T-cell (primary cell): ENCODE results near the gene NAIF1. TPM values are rescaled to one million over a fixed set of nuclear protein-coding genes. Genes with fewer than 3 reads are reported as not detected.

ENCODE experiments used
- ATAC-seq, 4 experiments: fragments of 200-7000 bp in 3 of 4; fragments of 150-1000 bp in 1 of 4; cut with Tn5 transposase; replicated peaks in 1 of 4; 1 replicate in 3 of 4; 2 replicates in 1 of 4; pipeline ENCODE4 v1.10.0; 2021; ENCODE audit warnings: moderate library complexity in 3 of 4, mild to moderate bottlenecking in 2 of 4, moderate number of reproducible peaks in 1 of 4
- CTCF ChIA-PET, 2 donors: fragments of 300-600 bp; sonication (Branson Sonifier 250); formaldehyde crosslinking; loops; one replicate each; lab custom pipeline; 2022; ENCODE audit warnings: antibody characterized with exemption in 2 of 2; lab: Charles Lee
- POLR2A ChIA-PET, 2 donors: fragments of 300-600 bp; sonication (Branson Sonifier 250); formaldehyde crosslinking; loops; one replicate each; lab custom pipeline; 2022; ENCODE audit warnings: antibody characterized with exemption in 2 of 2; lab: Charles Lee
- DNase-seq, 35 experiments: peaks; one replicate each; pipeline versions ENCODE4 v3.0.0 to v3.0.0-alpha.2; 2013 to 2023
- H3K27ac ChIP-seq: one replicate; pipeline ENCODE4 v1.5.1; 2013; ENCODE audit warnings: low read length
- H3K27me3 ChIP-seq, 2 experiments: replicated peaks in 1 of 2; 1 replicate in 1 of 2; 2 replicates in 1 of 2; pipeline versions ENCODE4 v1.6.1 to v1.7.0; 2013; ENCODE audit warnings: low read length in 1 of 2, mixed read lengths in 1 of 2; ENCODE audit not compliant: control insufficient read depth in 2 of 2, insufficient read depth in 2 of 2; ENCODE audit errors: extremely low read depth in 1 of 2
- H3K36me3 ChIP-seq, 2 donors: 1 replicate in 1 of 2; 2 replicates in 1 of 2; pipeline versions ENCODE4 v1.6.1 to v1.7.0; 2013; ENCODE audit warnings: low read length in 1 of 2; ENCODE audit not compliant: control insufficient read depth in 2 of 2, insufficient read depth in 1 of 2; ENCODE audit errors: extremely low read depth in 1 of 2
- H3K4me1 ChIP-seq, 2 experiments: 1 replicate in 1 of 2; 2 replicates in 1 of 2; pipeline versions ENCODE4 v1.6.1 to v1.7.0; 2013; ENCODE audit warnings: low read length in 2 of 2, mixed read lengths in 1 of 2; ENCODE audit not compliant: insufficient read depth in 2 of 2, control insufficient read depth in 1 of 2; ENCODE audit errors: extremely low read depth in 1 of 2
- H3K4me3 ChIP-seq, 2 donors: 1 replicate in 1 of 2; 2 replicates in 1 of 2; pipeline versions ENCODE4 v1.5.1 to v1.7.0; 2013; ENCODE audit warnings: mild to moderate bottlenecking in 2 of 2, low read length in 1 of 2, moderate library complexity in 1 of 2; ENCODE audit not compliant: control insufficient read depth in 1 of 2; ENCODE audit errors: extremely low read depth in 1 of 2
- H3K9me3 ChIP-seq: 2 replicates; pipeline ENCODE4 v1.7.0; 2013
- H3K27ac Mint-ChIP-seq, 2 donors: one replicate each; pipeline ENCODE4 v1.8.0; 2020 to 2021; ENCODE audit warnings: mild to moderate bottlenecking in 2 of 2, mixed read lengths in 2 of 2
- H3K27me3 Mint-ChIP-seq, 2 donors: one replicate each; pipeline ENCODE4 v1.8.0; 2021 to 2022; ENCODE audit warnings: mixed read lengths in 2 of 2
- H3K36me3 Mint-ChIP-seq: one replicate; pipeline ENCODE4 v1.8.0; 2021; ENCODE audit warnings: mixed read lengths
- H3K4me1 Mint-ChIP-seq, 3 donors: one replicate each; pipeline ENCODE4 v1.8.0; 2020 to 2022; ENCODE audit warnings: mixed read lengths in 3 of 3, mild to moderate bottlenecking in 1 of 3
- H3K4me3 Mint-ChIP-seq, 3 donors: one replicate each; pipeline ENCODE4 v1.8.0; 2020 to 2022; ENCODE audit warnings: mild to moderate bottlenecking in 3 of 3, mixed read lengths in 3 of 3, moderate library complexity in 3 of 3
- H3K9me3 Mint-ChIP-seq, 3 donors: one replicate each; pipeline ENCODE4 v1.8.0; 2020 to 2022; ENCODE audit warnings: mixed read lengths in 3 of 3
- WGBS: methylation state at CpG from one replicate; pipeline ENCODE4 v1.1.5; 2013; ENCODE audit warnings: missing lambda C conversion rate; ENCODE audit not compliant: insufficient coverage; 5-methylcytosine and 5-hydroxymethylcytosine counted together
- total RNA-seq, 35 experiments: library from RNA in 6 of 35; stranded (reverse) in 6 of 35; fragments of 120-200 nt in 1 of 35; gene quantifications; one replicate each; pipeline versions ENCODE4 v1.2.1 to v1.2.4 and lab custom pipeline; 2013 to 2026

Gene NAIF1
- total RNA-seq, 5 donors from 2014 or later (not counting 1 experiment from before 2014, with no cell fraction given): 11.6 to 14.9 (median 13.8) TPM

GRCh38 chr9:128099231-128099931, 32.3 kb upstream of the NAIF1 start:
- Histone ChIP-seq H3K27ac (no peak overlapping the region), H3K27me3 (no peaks in the 10 kb centered on the region), H3K9me3 (no peaks in the 10 kb centered on the region), H3K36me3 (peaks cover 12 to 50% of the 10 kb centered on the region in 2 donors), H3K4me3 (no peak overlapping the region), H3K4me1 (peaks cover 18 to 67% of the 10 kb centered on the region in 2 experiments)
- peak overlapping the region; percentile 46 to 72 for H3K27ac Mint-ChIP-seq
- peaks cover 58 to 81% (median 81%) of the 10 kb centered on the region in 3 donors for H3K4me1 Mint-ChIP-seq
- ATAC-seq: peak in 2 of 4 experiments; percentile 14 to 24
- H3K27me3 Mint-ChIP-seq: no peaks in the 10 kb centered on the region
- POLR2A ChIA-PET: no interaction called here
- CTCF ChIA-PET: interaction anchor here in 1 of 2 donors (0.6 to 1.0 kb wide), 2 partner anchors 14 to 18 kb away, joined by 3 to 6 read pairs; no protein-coding TSS in a partner anchor
- WGBS: 92% methylated on average over 7 of the region's 16 CpGs
- no peaks in the 10 kb centered on the region for H3K9me3 Mint-ChIP-seq
- no peak for DNase-seq
- peak overlapping the region in 2 of 3 donors; percentile 49 to 52 for H3K4me3 Mint-ChIP-seq
- H3K36me3 Mint-ChIP-seq: peaks cover 24% of the 10 kb centered on the region

- peak in 3 of 4 experiments; percentile 46 to 73 (median 51) for ATAC-seq
- H3K4me1 ChIP-seq: peaks cover 21 to 67% of the 10 kb centered on the region in 2 experiments
- CTCF ChIA-PET: no interaction called here
- H3K9me3 ChIP-seq: no peaks in the 10 kb centered on the region
- peaks cover 61 to 82% (median 80%) of the 10 kb centered on the region in 3 donors for H3K4me1 Mint-ChIP-seq
- peak overlapping the region in 1 of 2 donors; percentile 3 for H3K4me3 ChIP-seq
- H3K27me3 ChIP-seq: no peaks in the 10 kb centered on the region
- peaks cover 12 to 42% of the 10 kb centered on the region in 2 donors for H3K36me3 ChIP-seq
- peak in 33 of 35 experiments; percentile 45 to 81 (median 62) for DNase-seq
- peak overlapping the region; percentile 46 to 77 for H3K27ac Mint-ChIP-seq
- no peak overlapping the region for H3K27ac ChIP-seq
- 89% methylated on average over 13 of the region's 32 CpGs for WGBS
- no peaks in the 10 kb centered on the region for H3K27me3 Mint-ChIP-seq
- H3K4me3 Mint-ChIP-seq: peak overlapping the region in 2 of 3 donors; percentile 49 to 52
- H3K36me3 Mint-ChIP-seq: peaks cover 21% of the 10 kb centered on the region
- POLR2A ChIA-PET: no interaction called here
- H3K9me3 Mint-ChIP-seq: no peaks in the 10 kb centered on the region
Observed at GRCh38 chr9:128098297-128099230, 31.4 kb upstream of the NAIF1 start.

DNA sequence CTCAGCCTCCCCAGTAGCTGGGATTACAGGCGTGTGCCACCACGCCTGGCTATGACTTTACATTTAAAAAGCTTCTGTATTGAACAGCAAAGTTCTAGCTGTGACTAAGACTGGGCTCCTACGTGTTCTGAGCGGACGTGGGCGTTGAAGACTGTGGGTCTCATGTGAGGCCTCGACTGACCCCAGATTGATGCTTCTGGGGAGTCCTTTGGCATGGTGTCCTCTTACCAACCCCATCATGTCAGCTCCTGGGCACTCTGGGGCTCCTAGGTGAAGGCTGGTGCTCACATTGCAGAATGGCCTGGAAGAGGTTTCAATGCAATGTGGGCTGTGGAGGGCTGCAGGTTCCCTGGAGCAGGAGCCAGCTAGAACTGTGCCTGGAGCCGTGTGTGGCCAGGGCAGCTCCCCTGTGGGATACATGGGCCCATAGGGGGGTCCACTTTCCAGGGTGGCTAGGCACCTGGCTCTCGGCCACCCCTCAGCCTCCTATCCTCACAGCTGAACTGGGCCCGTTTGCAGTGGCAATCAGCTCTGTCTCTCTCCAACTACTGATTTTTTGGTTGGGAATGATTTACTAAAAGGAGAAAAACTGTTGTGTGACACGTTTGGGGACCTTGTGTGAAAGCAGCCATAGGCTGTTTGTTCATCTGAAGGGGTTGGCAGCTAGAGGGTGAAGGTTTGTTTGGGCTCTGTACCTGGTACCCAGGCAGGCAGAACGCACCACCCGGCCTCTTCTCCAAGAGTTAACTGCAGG, 30.6 kb upstream of the NAIF1 start:
- H3K9me3 Mint-ChIP-seq: no peaks in the 10 kb centered on the region
- H3K4me1 ChIP-seq: peaks cover 27 to 66% of the 10 kb centered on the region in 2 experiments
- H3K4me3 Mint-ChIP-seq: peak overlapping the region in 2 of 3 donors; percentile 49 to 52
- DNase-seq: no peak
- ATAC-seq: no peak
- peaks cover 12 to 33% of the 10 kb centered on the region in 2 donors for H3K36me3 ChIP-seq
- peaks cover 61 to 82% (median 80%) of the 10 kb centered on the region in 3 donors for H3K4me1 Mint-ChIP-seq
- peak overlapping the region; percentile 39 to 77 for H3K27ac Mint-ChIP-seq
- ChIA-PET CTCF (interaction anchor here in 1 of 2 donors (0.6 kb wide), 1 partner anchor 43 kb away, joined by 4 read pairs; no protein-coding TSS in a partner anchor), POLR2A (interaction anchor here in 1 of 2 donors (0.6 kb wide), 1 partner anchor 79 kb away, joined by 6 read pairs; no protein-coding TSS in a partner anchor)
- no peaks in the 10 kb centered on the region for H3K27me3 Mint-ChIP-seq
- H3K27me3 ChIP-seq: no peaks in the 10 kb centered on the region
- H3K4me3 ChIP-seq: no peak overlapping the region
- H3K36me3 Mint-ChIP-seq: peaks cover 19% of the 10 kb centered on the region
- H3K27ac ChIP-seq: no peak overlapping the region
- WGBS: 86% methylated on average over 5 of the region's 13 CpGs
- H3K9me3 ChIP-seq: no peaks in the 10 kb centered on the region

GRCh38 chr9:128096616-128097536, 29.8 kb upstream of the NAIF1 start:
- no peaks in the 10 kb centered on the region for H3K27me3 Mint-ChIP-seq
- WGBS: over 99% methylated on average over 12 of the region's 19 CpGs
- Histone ChIP-seq H3K4me3 (no peak overlapping the region), H3K9me3 (no peaks in the 10 kb centered on the region), H3K4me1 (peaks cover 33 to 72% of the 10 kb centered on the region in 2 experiments), H3K27ac (no peak overlapping the region), H3K36me3 (peaks cover 3 to 25% of the 10 kb centered on the region in 2 donors), H3K27me3 (no peaks in the 10 kb centered on the region)
- H3K4me3 Mint-ChIP-seq: no peak overlapping the region
- ChIA-PET CTCF (no interaction called here), POLR2A (no interaction called here)
- no peaks in the 10 kb centered on the region for H3K9me3 Mint-ChIP-seq
- peaks cover 66 to 83% (median 80%) of the 10 kb centered on the region in 3 donors for H3K4me1 Mint-ChIP-seq
- no peak for DNase-seq
- H3K27ac Mint-ChIP-seq: peak overlapping the region in 1 of 2 donors; percentile 49
- no peak for ATAC-seq
- H3K36me3 Mint-ChIP-seq: peaks cover 11% of the 10 kb centered on the region

GRCh38 chr9:128094950-128095544, 27.9 kb upstream of the NAIF1 start:
- Mint-ChIP-seq H3K27me3 (no peaks in the 10 kb centered on the region), H3K4me3 (peak overlapping the region in 1 of 3 donors; percentile 70), H3K4me1 (peaks cover 77 to 85% (median 84%) of the 10 kb centered on the region in 3 donors), H3K36me3 (peaks cover 4% of the 10 kb centered on the region), H3K27ac (peak overlapping the region; percentile 86 to 93), H3K9me3 (no peaks in the 10 kb centered on the region)
- Histone ChIP-seq H3K27ac (no peak overlapping the region), H3K9me3 (no peaks in the 10 kb centered on the region), H3K27me3 (no peaks in the 10 kb centered on the region), H3K4me1 (peaks cover 31 to 81% of the 10 kb centered on the region in 2 experiments), H3K36me3 (peaks cover 0 to 13% of the 10 kb centered on the region in 2 donors), H3K4me3 (no peak overlapping the region)
- CTCF ChIA-PET: no interaction called here
- DNase-seq (no peak), ATAC-seq (no peak)
- POLR2A ChIA-PET: no interaction called here
- WGBS: 86% methylated on average over 8 of the region's 11 CpGs
